ENCODE data around the gene RGS14.
A peak's percentile ranks its signal among the peaks of the same experiment; 100 is the strongest.

Gene RGS14

GRCh38 chr5:177357459-177358351 is at the start of gene RGS14:
Gene RGS14 (plus strand): TSS chr5:177357924. CDS start chr5:177358025, 101 bp downstream.
- TF ChIP-seq ZFP3 (CRISPR knock-in tag; IDR thresholded peaks at IDR 0.05) = no peak
- TF ChIP-seq POU6F1 (CRISPR knock-in tag; IDR thresholded peaks at IDR 0.05; ENCODE audit: borderline replicate concordance, low read depth) = no peak
- no peak for TF ChIP-seq TCF4 (CRISPR knock-in tag; IDR thresholded peaks at IDR 0.05; ENCODE audit: borderline replicate concordance)
- peak; percentile 75 for ATAC-seq

- ATAC-seq = no peak
Measured at GRCh38 chr5:177308740-177309139, 49.0 kb upstream of the RGS14 start.

GRCh38 chr5:177309351-177310191 is 48.2 kb upstream of the RGS14 start:
- no peak for TF ChIP-seq GLIS3 (CRISPR knock-in tag; IDR thresholded peaks at IDR 0.05)
- no peak for TF ChIP-seq RARB (CRISPR knock-in tag; IDR thresholded peaks at IDR 0.05)
- no peak for TF ChIP-seq TCF4 (CRISPR knock-in tag; IDR thresholded peaks at IDR 0.05; ENCODE audit: borderline replicate concordance)
- no peak for TF ChIP-seq ZNF565 (CRISPR knock-in tag; conservative IDR thresholded peaks at IDR 0.05; ENCODE audit: low read depth)
- TF ChIP-seq, protein P1, sequence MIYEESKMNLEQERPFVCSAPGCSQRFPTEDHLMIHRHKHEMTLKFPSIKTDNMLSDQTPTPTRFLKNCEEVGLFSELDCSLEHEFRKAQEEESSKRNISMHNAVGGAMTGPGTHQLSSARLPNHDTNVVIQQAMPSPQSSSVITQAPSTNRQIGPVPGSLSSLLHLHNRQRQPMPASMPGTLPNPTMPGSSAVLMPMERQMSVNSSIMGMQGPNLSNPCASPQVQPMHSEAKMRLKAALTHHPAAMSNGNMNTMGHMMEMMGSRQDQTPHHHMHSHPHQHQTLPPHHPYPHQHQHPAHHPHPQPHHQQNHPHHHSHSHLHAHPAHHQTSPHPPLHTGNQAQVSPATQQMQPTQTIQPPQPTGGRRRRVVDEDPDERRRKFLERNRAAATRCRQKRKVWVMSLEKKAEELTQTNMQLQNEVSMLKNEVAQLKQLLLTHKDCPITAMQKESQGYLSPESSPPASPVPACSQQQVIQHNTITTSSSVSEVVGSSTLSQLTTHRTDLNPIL (CRISPR knock-in tag; IDR thresholded peaks at IDR 0.05; ENCODE audit: low read depth) = no peak
- TF ChIP-seq, protein P2, sequence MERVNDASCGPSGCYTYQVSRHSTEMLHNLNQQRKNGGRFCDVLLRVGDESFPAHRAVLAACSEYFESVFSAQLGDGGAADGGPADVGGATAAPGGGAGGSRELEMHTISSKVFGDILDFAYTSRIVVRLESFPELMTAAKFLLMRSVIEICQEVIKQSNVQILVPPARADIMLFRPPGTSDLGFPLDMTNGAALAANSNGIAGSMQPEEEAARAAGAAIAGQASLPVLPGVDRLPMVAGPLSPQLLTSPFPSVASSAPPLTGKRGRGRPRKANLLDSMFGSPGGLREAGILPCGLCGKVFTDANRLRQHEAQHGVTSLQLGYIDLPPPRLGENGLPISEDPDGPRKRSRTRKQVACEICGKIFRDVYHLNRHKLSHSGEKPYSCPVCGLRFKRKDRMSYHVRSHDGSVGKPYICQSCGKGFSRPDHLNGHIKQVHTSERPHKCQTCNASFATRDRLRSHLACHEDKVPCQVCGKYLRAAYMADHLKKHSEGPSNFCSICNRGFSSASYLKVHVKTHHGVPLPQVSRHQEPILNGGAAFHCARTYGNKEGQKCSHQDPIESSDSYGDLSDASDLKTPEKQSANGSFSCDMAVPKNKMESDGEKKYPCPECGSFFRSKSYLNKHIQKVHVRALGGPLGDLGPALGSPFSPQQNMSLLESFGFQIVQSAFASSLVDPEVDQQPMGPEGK (CRISPR knock-in tag; IDR thresholded peaks at IDR 0.05; ENCODE audit: borderline replicate concordance) = no peak
- TF ChIP-seq ZNF70 (CRISPR knock-in tag; IDR thresholded peaks at IDR 0.05) = no peak
- TF ChIP-seq, protein P3, sequence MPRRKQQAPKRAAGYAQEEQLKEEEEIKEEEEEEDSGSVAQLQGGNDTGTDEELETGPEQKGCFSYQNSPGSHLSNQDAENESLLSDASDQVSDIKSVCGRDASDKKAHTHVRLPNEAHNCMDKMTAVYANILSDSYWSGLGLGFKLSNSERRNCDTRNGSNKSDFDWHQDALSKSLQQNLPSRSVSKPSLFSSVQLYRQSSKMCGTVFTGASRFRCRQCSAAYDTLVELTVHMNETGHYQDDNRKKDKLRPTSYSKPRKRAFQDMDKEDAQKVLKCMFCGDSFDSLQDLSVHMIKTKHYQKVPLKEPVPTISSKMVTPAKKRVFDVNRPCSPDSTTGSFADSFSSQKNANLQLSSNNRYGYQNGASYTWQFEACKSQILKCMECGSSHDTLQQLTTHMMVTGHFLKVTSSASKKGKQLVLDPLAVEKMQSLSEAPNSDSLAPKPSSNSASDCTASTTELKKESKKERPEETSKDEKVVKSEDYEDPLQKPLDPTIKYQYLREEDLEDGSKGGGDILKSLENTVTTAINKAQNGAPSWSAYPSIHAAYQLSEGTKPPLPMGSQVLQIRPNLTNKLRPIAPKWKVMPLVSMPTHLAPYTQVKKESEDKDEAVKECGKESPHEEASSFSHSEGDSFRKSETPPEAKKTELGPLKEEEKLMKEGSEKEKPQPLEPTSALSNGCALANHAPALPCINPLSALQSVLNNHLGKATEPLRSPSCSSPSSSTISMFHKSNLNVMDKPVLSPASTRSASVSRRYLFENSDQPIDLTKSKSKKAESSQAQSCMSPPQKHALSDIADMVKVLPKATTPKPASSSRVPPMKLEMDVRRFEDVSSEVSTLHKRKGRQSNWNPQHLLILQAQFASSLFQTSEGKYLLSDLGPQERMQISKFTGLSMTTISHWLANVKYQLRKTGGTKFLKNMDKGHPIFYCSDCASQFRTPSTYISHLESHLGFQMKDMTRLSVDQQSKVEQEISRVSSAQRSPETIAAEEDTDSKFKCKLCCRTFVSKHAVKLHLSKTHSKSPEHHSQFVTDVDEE (CRISPR knock-in tag; IDR thresholded peaks at IDR 0.05) = no peak
- TF ChIP-seq ESRRG (CRISPR knock-in tag; IDR thresholded peaks at IDR 0.05) = no peak
- no peak for TF ChIP-seq ISL1 (CRISPR knock-in tag; IDR thresholded peaks at IDR 0.05)
- TF ChIP-seq, protein P4, sequence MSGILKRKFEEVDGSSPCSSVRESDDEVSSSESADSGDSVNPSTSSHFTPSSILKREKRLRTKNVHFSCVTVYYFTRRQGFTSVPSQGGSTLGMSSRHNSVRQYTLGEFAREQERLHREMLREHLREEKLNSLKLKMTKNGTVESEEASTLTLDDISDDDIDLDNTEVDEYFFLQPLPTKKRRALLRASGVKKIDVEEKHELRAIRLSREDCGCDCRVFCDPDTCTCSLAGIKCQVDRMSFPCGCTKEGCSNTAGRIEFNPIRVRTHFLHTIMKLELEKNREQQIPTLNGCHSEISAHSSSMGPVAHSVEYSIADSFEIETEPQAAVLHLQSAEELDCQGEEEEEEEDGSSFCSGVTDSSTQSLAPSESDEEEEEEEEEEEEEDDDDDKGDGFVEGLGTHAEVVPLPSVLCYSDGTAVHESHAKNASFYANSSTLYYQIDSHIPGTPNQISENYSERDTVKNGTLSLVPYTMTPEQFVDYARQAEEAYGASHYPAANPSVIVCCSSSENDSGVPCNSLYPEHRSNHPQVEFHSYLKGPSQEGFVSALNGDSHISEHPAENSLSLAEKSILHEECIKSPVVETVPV (CRISPR knock-in tag; IDR thresholded peaks at IDR 0.05) = no peak
- no peak for TF ChIP-seq ZFP30 (CRISPR knock-in tag; IDR thresholded peaks at IDR 0.05)
- no peak for TF ChIP-seq CSDC2 (CRISPR knock-in tag; IDR thresholded peaks at IDR 0.05)
- TF ChIP-seq PPARA (CRISPR knock-in tag; IDR thresholded peaks at IDR 0.05; ENCODE audit: borderline replicate concordance) = no peak
- no peak for TF ChIP-seq ZNF8 (CRISPR knock-in tag; IDR thresholded peaks at IDR 0.05)
- ATAC-seq = peak; percentile 48

More at GRCh38 chr5:177308740-177309139, 49.0 kb upstream of the RGS14 start:
- TF ChIP-seq, protein P1 (CRISPR knock-in tag; IDR thresholded peaks at IDR 0.05; ENCODE audit: low read depth) = no peak
- TF ChIP-seq ARNTL (CRISPR knock-in tag; IDR thresholded peaks at IDR 0.05; ENCODE audit: borderline replicate concordance, low read depth) (no peak), GLIS3 (CRISPR knock-in tag; IDR thresholded peaks at IDR 0.05) (no peak), ZNF70 (CRISPR knock-in tag; IDR thresholded peaks at IDR 0.05) (no peak), OSR1 (CRISPR knock-in tag; IDR thresholded peaks at IDR 0.05) (no peak), ZFP3 (CRISPR knock-in tag; IDR thresholded peaks at IDR 0.05) (no peak), ZFP30 (CRISPR knock-in tag; IDR thresholded peaks at IDR 0.05) (no peak), TOX (CRISPR knock-in tag; IDR thresholded peaks at IDR 0.05; ENCODE audit: borderline replicate concordance) (no peak), SNAI2 (CRISPR knock-in tag; IDR thresholded peaks at IDR 0.05) (no peak)
- TF ChIP-seq, protein P4 (CRISPR knock-in tag; IDR thresholded peaks at IDR 0.05) = no peak
